ENCODE data around the gene AANAT.

The AANAT gene

DNA sequence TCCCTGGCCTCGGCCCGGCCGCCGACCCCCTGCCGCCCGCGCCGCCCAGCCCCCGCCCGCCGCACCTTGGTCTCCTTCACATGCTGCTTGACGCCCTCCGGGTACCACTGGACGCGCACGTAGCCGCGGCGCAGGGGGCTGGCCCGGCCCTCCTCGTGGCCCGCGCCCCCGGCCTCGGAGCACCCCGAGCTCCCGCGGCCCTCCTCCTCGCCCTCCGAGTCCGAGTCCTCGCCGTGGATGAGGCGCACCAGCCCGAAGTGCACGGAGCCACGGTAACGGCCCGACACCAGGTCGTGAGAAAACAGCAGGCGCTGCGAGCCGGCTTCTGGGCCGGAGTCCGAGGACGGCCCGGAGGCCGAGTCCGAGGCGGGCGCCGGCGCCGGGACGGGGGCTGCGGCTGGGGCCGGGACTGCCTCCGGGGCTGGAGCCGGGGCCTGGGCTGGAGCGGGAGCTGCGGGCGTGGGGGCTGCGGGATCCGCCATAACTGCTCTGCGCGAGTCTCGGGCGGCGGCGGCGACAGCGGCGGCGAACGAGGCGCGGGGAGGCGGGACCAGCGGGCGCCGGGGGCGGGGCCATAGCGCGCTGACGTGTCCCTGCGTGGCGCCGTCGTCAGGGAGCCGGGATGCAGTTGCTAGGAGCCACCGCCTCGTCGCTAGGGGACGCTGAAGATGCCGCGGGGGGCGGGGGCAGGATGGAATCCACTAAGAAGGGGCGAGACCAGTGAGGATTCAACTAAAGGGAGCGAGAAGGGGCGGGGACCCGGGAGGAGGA is 14.6 kb upstream of the AANAT start, which contains the start of gene UBE2O (continued):
- TF ChIP-seq, protein P1, sequence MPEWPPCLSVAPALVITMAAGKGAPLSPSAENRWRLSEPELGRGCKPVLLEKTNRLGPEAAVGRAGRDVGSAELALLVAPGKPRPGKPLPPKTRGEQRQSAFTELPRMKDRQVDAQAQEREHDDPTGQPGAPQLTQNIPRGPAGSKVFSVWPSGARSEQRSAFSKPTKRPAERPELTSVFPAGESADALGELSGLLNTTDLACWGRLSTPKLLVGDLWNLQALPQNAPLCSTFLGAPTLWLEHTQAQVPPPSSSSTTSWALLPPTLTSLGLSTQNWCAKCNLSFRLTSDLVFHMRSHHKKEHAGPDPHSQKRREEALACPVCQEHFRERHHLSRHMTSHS (tag by site-specific recombination; IDR thresholded peaks at IDR 0.05) = no peak
- TF ChIP-seq ZNF561 (tag by site-specific recombination; IDR thresholded peaks at IDR 0.05; ENCODE audit: borderline replicate concordance) (peak; percentile 68; the same call in 1 of the 2 replicates), ZNF571 (tag by site-specific recombination; IDR thresholded peaks at IDR 0.05) (no peak), ZNF274 (IDR thresholded peaks at IDR 0.05; ENCODE audit: low read length) (no peak), ZNF274 (tag by site-specific recombination; IDR thresholded peaks at IDR 0.05; ENCODE audit: borderline replicate concordance) (no peak), ZNF10 (tag by site-specific recombination; IDR thresholded peaks at IDR 0.05) (no peak; the same call in 1 of the 2 replicates), ZNF596 (tag by site-specific recombination; IDR thresholded peaks at IDR 0.05) (0 out of 2 replicates have a peak, but pooled peaks have one; percentile 6), ZNF623 (tag by site-specific recombination; IDR thresholded peaks at IDR 0.05) (no peak), ZNF223 (tag by site-specific recombination; IDR thresholded peaks at IDR 0.05) (no peak), ZSCAN16 (tag by site-specific recombination; IDR thresholded peaks at IDR 0.05) (no peak), GLI4 (tag by site-specific recombination; IDR thresholded peaks at IDR 0.05) (no peak), ZFHX2 (tag by site-specific recombination; conservative IDR thresholded peaks at IDR 0.05) (no peak), GLI2 (tag by site-specific recombination; IDR thresholded peaks at IDR 0.05; ENCODE audit: borderline replicate concordance, low read depth) (no peak), ZNF311 (tag by site-specific recombination; IDR thresholded peaks at IDR 0.05; ENCODE audit: borderline replicate concordance) (no peak), RBAK (tag by site-specific recombination; IDR thresholded peaks at IDR 0.05) (no peak)
- TF ChIP-seq, protein P2, sequence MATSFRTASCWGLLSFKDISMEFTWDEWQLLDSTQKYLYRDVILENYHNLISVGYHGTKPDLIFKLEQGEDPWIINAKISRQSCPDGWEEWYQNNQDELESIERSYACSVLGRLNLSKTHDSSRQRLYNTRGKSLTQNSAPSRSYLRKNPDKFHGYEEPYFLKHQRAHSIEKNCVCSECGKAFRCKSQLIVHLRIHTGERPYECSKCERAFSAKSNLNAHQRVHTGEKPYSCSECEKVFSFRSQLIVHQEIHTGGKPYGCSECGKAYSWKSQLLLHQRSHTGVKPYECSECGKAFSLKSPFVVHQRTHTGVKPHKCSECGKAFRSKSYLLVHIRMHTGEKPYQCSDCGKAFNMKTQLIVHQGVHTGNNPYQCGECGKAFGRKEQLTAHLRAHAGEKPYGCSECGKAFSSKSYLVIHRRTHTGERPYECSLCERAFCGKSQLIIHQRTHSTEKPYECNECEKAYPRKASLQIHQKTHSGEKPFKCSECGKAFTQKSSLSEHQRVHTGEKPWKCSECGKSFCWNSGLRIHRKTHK (tag by site-specific recombination; IDR thresholded peaks at IDR 0.05) = no peak
- TF ChIP-seq, protein P3, sequence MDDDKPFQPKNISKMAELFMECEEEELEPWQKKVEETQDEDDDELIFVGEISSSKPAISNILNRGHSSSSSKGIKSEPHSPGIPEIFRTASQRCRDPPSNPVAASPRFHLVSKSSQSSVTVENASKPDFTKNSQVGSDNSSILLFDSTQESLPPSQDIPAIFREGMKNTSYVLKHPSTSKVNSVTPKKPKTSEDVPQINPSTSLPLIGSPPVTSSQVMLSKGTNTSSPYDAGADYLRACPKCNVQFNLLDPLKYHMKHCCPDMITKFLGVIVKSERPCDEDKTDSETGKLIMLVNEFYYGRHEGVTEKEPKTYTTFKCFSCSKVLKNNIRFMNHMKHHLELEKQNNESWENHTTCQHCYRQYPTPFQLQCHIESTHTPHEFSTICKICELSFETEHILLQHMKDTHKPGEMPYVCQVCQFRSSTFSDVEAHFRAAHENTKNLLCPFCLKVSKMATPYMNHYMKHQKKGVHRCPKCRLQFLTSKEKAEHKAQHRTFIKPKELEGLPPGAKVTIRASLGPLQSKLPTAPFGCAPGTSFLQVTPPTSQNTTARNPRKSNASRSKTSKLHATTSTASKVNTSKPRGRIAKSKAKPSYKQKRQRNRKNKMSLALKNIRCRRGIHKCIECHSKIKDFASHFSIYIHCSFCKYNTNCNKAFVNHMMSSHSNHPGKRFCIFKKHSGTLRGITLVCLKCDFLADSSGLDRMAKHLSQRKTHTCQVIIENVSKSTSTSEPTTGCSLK (tag by site-specific recombination; IDR thresholded peaks at IDR 0.05) = no peak
- TF ChIP-seq, protein P4, sequence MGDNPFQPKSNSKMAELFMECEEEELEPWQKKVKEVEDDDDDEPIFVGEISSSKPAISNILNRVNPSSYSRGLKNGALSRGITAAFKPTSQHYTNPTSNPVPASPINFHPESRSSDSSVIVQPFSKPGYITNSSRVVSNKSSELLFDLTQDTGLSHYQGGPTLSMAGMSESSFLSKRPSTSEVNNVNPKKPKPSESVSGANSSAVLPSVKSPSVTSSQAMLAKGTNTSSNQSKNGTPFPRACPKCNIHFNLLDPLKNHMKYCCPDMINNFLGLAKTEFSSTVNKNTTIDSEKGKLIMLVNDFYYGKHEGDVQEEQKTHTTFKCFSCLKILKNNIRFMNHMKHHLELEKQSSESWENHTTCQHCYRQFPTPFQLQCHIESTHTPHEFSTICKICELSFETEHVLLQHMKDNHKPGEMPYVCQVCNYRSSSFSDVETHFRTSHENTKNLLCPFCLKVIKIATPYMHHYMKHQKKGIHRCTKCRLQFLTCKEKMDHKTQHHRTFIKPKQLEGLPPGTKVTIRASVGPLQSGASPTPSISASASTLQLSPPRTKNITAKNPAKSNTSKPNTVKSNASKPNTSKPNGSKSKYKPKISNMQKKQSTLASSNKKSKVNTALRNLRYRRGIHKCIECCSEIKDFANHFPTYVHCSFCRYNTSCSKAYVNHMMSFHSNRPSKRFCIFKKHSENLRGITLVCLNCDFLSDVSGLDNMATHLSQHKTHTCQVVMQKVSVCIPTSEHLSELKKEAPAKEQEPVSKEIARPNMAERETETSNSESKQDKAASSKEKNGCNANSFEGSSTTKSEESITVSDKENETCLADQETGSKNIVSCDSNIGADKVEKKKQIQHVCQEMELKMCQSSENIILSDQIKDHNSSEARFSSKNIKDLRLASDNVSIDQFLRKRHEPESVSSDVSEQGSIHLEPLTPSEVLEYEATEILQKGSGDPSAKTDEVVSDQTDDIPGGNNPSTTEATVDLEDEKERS (tag by site-specific recombination; IDR thresholded peaks at IDR 0.05) = no peak
- TF ChIP-seq, protein P5, sequence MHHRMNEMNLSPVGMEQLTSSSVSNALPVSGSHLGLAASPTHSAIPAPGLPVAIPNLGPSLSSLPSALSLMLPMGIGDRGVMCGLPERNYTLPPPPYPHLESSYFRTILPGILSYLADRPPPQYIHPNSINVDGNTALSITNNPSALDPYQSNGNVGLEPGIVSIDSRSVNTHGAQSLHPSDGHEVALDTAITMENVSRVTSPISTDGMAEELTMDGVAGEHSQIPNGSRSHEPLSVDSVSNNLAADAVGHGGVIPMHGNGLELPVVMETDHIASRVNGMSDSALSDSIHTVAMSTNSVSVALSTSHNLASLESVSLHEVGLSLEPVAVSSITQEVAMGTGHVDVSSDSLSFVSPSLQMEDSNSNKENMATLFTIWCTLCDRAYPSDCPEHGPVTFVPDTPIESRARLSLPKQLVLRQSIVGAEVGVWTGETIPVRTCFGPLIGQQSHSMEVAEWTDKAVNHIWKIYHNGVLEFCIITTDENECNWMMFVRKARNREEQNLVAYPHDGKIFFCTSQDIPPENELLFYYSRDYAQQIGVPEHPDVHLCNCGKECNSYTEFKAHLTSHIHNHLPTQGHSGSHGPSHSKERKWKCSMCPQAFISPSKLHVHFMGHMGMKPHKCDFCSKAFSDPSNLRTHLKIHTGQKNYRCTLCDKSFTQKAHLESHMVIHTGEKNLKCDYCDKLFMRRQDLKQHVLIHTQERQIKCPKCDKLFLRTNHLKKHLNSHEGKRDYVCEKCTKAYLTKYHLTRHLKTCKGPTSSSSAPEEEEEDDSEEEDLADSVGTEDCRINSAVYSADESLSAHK (tag by site-specific recombination; IDR thresholded peaks at IDR 0.05) = no peak
- TF ChIP-seq, protein P6, sequence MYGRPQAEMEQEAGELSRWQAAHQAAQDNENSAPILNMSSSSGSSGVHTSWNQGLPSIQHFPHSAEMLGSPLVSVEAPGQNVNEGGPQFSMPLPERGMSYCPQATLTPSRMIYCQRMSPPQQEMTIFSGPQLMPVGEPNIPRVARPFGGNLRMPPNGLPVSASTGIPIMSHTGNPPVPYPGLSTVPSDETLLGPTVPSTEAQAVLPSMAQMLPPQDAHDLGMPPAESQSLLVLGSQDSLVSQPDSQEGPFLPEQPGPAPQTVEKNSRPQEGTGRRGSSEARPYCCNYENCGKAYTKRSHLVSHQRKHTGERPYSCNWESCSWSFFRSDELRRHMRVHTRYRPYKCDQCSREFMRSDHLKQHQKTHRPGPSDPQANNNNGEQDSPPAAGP (tag by site-specific recombination; IDR thresholded peaks at IDR 0.05) = no peak
- TF ChIP-seq, protein P7, sequence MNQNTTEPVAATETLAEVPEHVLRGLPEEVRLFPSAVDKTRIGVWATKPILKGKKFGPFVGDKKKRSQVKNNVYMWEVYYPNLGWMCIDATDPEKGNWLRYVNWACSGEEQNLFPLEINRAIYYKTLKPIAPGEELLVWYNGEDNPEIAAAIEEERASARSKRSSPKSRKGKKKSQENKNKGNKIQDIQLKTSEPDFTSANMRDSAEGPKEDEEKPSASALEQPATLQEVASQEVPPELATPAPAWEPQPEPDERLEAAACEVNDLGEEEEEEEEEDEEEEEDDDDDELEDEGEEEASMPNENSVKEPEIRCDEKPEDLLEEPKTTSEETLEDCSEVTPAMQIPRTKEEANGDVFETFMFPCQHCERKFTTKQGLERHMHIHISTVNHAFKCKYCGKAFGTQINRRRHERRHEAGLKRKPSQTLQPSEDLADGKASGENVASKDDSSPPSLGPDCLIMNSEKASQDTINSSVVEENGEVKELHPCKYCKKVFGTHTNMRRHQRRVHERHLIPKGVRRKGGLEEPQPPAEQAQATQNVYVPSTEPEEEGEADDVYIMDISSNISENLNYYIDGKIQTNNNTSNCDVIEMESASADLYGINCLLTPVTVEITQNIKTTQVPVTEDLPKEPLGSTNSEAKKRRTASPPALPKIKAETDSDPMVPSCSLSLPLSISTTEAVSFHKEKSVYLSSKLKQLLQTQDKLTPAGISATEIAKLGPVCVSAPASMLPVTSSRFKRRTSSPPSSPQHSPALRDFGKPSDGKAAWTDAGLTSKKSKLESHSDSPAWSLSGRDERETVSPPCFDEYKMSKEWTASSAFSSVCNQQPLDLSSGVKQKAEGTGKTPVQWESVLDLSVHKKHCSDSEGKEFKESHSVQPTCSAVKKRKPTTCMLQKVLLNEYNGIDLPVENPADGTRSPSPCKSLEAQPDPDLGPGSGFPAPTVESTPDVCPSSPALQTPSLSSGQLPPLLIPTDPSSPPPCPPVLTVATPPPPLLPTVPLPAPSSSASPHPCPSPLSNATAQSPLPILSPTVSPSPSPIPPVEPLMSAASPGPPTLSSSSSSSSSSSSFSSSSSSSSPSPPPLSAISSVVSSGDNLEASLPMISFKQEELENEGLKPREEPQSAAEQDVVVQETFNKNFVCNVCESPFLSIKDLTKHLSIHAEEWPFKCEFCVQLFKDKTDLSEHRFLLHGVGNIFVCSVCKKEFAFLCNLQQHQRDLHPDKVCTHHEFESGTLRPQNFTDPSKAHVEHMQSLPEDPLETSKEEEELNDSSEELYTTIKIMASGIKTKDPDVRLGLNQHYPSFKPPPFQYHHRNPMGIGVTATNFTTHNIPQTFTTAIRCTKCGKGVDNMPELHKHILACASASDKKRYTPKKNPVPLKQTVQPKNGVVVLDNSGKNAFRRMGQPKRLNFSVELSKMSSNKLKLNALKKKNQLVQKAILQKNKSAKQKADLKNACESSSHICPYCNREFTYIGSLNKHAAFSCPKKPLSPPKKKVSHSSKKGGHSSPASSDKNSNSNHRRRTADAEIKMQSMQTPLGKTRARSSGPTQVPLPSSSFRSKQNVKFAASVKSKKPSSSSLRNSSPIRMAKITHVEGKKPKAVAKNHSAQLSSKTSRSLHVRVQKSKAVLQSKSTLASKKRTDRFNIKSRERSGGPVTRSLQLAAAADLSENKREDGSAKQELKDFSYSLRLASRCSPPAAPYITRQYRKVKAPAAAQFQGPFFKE (tag by site-specific recombination; IDR thresholded peaks at IDR 0.05; ENCODE audit: borderline replicate concordance) = no peak

Data from HEK293 (cell line).